Measurements from ENCODE around the gene MMS19.
"Not testable (repeated sequence)": the region's sequence is repeated elsewhere in the genome, so short reads cannot be mapped to it uniquely, and the experiment has no call there.

Gene MMS19

GRCh38 chr10:97502916-97503315 lies 4.7 kb upstream of the MMS19 start:
- DNase-seq, result no peak

DNA sequence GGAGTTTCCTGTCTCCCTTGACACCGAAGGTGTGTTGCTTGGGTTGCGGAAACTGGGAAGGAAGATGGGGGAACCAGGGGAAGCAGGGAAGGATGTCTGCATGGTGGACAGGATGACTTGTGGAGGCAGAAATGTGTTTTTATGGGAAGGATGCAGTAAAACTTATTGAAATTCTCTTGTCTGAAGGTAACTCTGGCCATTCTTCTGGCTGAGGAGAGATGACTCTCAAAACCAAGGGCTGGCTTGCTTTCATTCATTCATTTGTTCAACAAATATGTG lies 2.0 kb upstream of the MMS19 start:
- DNase-seq, result no peak

- DNase-seq, result peak; percentile 35 to 49
These were observed 1.5 kb upstream of the MMS19 start for GRCh38 chr10:97499561-97500296.

GRCh38 chr10:97498841-97499560 lies 779 bp upstream of the MMS19 start, which contains the start of gene UBTD1:
Gene UBTD1 (plus strand): TSS chr10:97498924. CDS start chr10:97499204, 280 bp downstream.
- no peak for DNase-seq

DNA sequence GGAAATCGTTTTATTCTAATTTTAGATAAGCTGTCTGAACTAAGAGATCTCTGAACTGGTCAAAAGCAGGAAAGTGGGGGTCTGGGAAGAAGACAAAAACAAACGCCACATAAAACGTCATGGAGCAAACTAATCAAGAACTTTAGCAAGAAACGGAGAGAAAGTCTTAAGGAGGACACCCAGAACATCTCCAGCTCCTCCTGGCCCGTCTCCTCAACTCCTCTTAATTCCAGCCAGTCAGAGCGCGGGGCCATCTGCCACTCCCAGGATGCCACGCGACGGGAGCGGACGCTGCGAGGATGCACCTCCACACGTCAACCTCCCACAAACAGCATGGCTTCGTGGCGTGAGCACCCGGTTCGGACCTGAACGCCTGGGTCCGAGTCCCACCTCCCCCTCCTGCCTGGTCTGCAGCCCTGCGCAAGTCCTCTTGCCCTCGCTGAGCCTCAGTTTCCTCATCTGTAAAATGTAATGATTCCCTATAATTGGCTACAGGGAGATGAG lies 598 bp downstream of the MMS19 start:
- peak; percentile 57 to 65 for DNase-seq

- no peak for DNase-seq
These were observed 3.2 kb downstream of the MMS19 start for GRCh38 chr10:97494863-97495506.

GRCh38 chr10:97494151-97494550 lies 4.1 kb downstream of the MMS19 start:
- peak; percentile 28 to 62 for DNase-seq

DNA sequence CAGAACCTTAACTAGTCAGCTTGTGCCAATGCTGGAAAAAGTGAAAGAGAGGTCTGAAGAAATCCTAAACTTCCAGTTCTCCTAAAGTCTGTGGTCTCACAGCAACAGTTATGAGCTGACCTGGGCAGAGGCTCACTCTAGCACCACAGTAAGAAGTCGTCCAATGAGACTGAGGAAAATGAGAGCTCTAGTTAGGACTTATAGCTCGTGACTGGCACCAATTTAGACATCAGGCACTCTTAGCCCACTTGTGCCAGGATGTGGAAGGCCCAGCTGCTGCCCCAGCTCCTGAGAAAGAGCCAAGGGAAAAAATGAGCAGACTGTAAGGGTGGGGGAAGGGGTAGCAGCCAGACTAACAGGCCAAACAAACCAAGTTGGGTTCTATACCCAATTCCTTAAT lies 7.6 kb downstream of the MMS19 start:
- DNase-seq, result peak; percentile 42 to 70

DNA sequence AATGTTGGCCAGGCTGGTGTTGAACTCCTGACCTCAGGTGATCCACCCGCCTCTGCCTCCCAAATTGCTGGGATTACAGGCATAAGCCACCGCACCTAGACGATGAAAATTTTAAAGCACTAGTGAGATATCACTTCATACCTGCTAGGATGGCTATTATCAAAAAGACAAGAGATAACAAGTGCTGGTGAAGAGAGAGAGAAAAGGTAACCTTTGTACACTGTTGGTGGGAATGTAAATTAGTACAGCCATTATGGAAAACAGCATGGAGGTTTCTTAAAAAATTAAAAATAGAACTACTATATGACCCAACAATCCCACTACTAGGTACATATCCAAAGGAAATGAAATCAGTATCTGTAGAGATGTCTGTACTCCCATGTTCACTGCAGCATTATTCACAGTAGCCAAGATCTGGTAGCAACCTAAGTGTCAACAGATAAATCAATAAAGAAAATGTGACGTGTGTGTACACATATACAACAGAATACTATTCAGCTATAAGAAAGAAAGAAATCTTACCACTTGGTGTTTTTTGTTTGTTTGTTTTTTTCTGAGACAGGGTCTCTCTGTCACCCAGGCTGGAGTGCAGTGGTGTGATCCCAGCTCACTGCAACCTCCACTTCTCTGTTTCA lies 12.5 kb downstream of the MMS19 start:
- no peak for DNase-seq

- no peak for DNase-seq
These were observed 14.3 kb downstream of the MMS19 start for GRCh38 chr10:97483921-97484320.

DNA sequence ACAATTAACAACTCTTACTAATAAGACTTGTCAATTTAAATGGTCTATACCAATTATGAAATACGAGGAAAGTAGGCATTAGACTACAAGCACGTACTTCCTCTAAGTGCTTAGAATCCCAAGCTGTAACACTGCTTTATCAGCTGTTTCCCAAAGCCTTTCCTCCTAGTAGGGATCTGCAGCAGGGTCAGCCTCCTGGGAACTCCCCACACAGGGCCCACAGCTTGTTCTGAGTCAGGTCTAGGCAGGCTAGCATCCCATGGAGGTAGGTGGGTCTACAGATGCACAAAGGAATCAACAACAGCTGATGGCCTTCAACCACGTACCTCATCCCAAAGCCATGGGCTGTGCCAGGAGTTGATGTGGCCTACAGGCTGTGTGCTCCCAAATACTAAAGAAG lies 14.7 kb downstream of the MMS19 start:
- DNase-seq, result no peak

DNA sequence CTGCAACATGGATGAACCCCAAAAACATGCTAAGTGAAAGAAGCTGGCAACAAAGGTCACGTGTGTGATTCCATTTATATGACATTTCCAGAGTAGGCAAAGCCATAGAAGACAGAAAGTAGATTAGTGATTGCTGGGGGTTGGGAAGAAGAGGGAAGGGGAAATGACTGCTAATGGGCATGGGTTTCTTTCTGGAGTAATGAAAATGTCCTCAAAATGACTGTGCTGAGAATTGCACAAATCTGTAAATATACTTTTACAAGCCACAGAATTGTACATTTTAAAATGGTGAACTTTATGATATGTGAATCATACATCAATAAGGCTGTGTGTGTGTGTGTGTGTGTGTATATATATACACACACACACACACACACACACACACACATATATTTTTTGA lies 15.8 kb downstream of the MMS19 start:
- DNase-seq, result no peak

- no peak for DNase-seq
These were observed 17.2 kb downstream of the MMS19 start for GRCh38 chr10:97481071-97481470.

DNA sequence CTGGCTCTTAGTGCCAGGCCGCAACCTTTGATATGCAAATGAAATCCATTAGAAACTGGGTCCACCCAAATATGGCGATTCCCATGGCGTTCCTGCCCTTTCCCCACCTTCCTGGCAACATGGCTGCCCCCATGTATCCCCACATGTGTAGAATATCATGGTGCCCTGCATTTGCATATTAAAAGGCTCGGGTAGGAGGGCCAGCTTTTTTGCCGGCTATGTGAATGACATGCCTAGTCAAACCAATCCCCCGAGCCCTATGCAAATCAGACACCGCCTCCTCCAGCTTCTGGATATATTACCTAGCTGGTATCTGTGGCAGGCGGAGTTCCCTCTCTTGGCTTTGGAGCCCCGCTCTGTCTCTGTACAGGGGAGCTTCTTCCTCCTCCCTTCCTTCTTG lies 18.3 kb downstream of the MMS19 start:
- no peak for DNase-seq

GRCh38 chr10:97479410-97479809 lies 18.8 kb downstream of the MMS19 start:
- DNase-seq, result not testable (repeated sequence)

- no peak for DNase-seq
These were observed 22.2 kb downstream of the MMS19 start for GRCh38 chr10:97475936-97476594.

- no peak for DNase-seq
These were observed 23.3 kb downstream of the MMS19 start for GRCh38 chr10:97474918-97475317.

GRCh38 chr10:97468781-97469180 lies 29.4 kb downstream of the MMS19 start:
- DNase-seq, result not testable (repeated sequence)

DNA sequence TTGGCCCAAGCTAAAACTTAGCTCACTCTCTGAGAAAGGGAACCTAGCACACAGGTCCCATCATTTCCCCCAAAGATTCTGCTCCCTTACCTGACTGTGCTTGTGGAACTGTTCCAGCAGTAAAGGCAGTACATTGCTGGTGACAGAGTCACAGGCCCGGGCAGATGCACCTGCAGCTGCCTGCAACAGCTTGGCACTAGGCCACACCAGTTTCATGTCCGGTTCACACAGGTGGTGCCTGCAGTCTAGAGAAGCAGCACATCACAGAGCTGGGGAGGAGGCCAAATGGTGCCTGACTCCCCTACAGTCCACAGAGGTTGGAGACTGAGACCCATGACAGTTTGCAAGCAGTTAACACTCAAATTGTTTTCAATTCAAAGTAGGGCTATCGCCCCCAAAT lies 30.1 kb downstream of the MMS19 start:
- DNase-seq, result no peak

- DNase-seq, result no peak
These were observed 31.5 kb downstream of the MMS19 start for GRCh38 chr10:97466755-97467154.

GRCh38 chr10:97465982-97466381 lies 32.2 kb downstream of the MMS19 start:
- DNase-seq, result no peak

GRCh38 chr10:97464226-97464625 lies 34.0 kb downstream of the MMS19 start:
- no peak for DNase-seq

Measured in hippocampal formation (tissue), 2 donors.